OCI-M2 (cell line): ENCODE results near the gene APPL2.

Experiments
- DNase-seq: peaks from one replicate; lab custom pipeline; 2025; ENCODE audit not compliant: unreplicated experiment; lab: John Stamatoyannopoulos, UW

The APPL2 gene

GRCh38 chr12:105223884-105224283, 12.1 kb downstream of the APPL2 start:
- no peak for DNase-seq

GRCh38 chr12:105223352-105223845, 12.6 kb downstream of the APPL2 start:
- no peak for DNase-seq

GRCh38 chr12:105222726-105223351, 13.1 kb downstream of the APPL2 start:
- DNase-seq, result no peak

- no peak for DNase-seq
Measured at GRCh38 chr12:105222284-105222655, 13.7 kb downstream of the APPL2 start.

- DNase-seq, result no peak
Measured at GRCh38 chr12:105221583-105222283, 14.2 kb downstream of the APPL2 start.

- no peak for DNase-seq
Measured at GRCh38 chr12:105220929-105221290, 15.1 kb downstream of the APPL2 start.

GRCh38 chr12:105220150-105220928, 15.6 kb downstream of the APPL2 start:
- DNase-seq, result no peak

- DNase-seq, result no peak
Measured at GRCh38 chr12:105219261-105220028, 16.5 kb downstream of the APPL2 start.

GRCh38 chr12:105218434-105218833, 17.5 kb downstream of the APPL2 start:
- DNase-seq, result no peak

GRCh38 chr12:105214670-105215375, 21.2 kb downstream of the APPL2 start:
- no peak for DNase-seq

- no peak for DNase-seq
Measured at GRCh38 chr12:105214148-105214547, 21.8 kb downstream of the APPL2 start.

GRCh38 chr12:105212438-105212837, 23.5 kb downstream of the APPL2 start:
- DNase-seq, result no peak

- no peak for DNase-seq
Measured at GRCh38 chr12:105209091-105209490, 26.9 kb downstream of the APPL2 start.

- no peak for DNase-seq
Measured at GRCh38 chr12:105206686-105207374, 29.1 kb downstream of the APPL2 start.

GRCh38 chr12:105205322-105206048, 30.5 kb downstream of the APPL2 start:
- no peak for DNase-seq

- no peak for DNase-seq
Measured at GRCh38 chr12:105204916-105205315, 31.1 kb downstream of the APPL2 start.

GRCh38 chr12:105204127-105204526, 31.8 kb downstream of the APPL2 start:
- no peak for DNase-seq

GRCh38 chr12:105202202-105202601, 33.8 kb downstream of the APPL2 start:
- no peak for DNase-seq

GRCh38 chr12:105201299-105201698, 34.7 kb downstream of the APPL2 start:
- DNase-seq, result no peak
